Loucy (cell line): ENCODE data around the gene RRP8.

ENCODE experiments used
- H2AFZ ChIP-seq: fragments of 200-600 bp; sonication (generic); 2 replicates; pipeline ENCODE4 v1.6.0; 2016; ENCODE audit warnings: antibody characterized with exemption, mild to moderate bottlenecking, low read length, moderate library complexity
- H3F3A ChIP-seq: fragments of 200-600 bp; 2 replicates; pipeline ENCODE4 v1.6.0; 2016; ENCODE audit warnings: antibody characterized with exemption, low read depth, mild to moderate bottlenecking
- H3K27me3 ChIP-seq: fragments of 200-600 bp; sonication (generic); 2 replicates; pipeline ENCODE4 v1.6.1; 2014; ENCODE audit warnings: low read length, mild to moderate bottlenecking; ENCODE audit not compliant: insufficient read depth, poor library complexity, severe bottlenecking
- H3K36me3 ChIP-seq: fragments of 200-600 bp; sonication (generic); 2 replicates; pipeline ENCODE4 v1.6.1; 2016; ENCODE audit warnings: low read length; ENCODE audit not compliant: insufficient read depth
- H3K4me1 ChIP-seq: fragments of 200-600 bp; sonication (generic); 2 replicates; pipeline ENCODE4 v1.5.1; 2014; ENCODE audit warnings: low read length, mild to moderate bottlenecking; ENCODE audit not compliant: insufficient read depth, poor library complexity, severe bottlenecking
- H3K4me2 ChIP-seq: fragments of 200-600 bp; sonication (generic); 2 replicates; pipeline ENCODE4 v1.6.0; 2014; ENCODE audit warnings: antibody characterized with exemption, low read length, low read depth, mild to moderate bottlenecking; ENCODE audit not compliant: poor library complexity, severe bottlenecking
- H3K4me3 ChIP-seq: fragments of 200-600 bp; sonication (generic); 2 replicates; pipeline ENCODE4 v1.5.1; 2014; ENCODE audit warnings: low read length, mild to moderate bottlenecking, mixed read lengths; ENCODE audit not compliant: poor library complexity, severe bottlenecking
- H3K79me2 ChIP-seq: fragments of 200-600 bp; sonication (generic); 2 replicates; pipeline ENCODE4 v1.6.1; 2014; ENCODE audit warnings: low read length; ENCODE audit not compliant: insufficient read depth
- H3K9ac ChIP-seq: fragments of 200-600 bp; sonication (generic); 2 replicates; pipeline ENCODE4 v1.6.0; 2014; ENCODE audit warnings: mild to moderate bottlenecking, low read depth, low read length, moderate library complexity; ENCODE audit not compliant: poor library complexity, severe bottlenecking
- H3K9me2 ChIP-seq: fragments of 200-600 bp; sonication (generic); replicated peaks from 2 replicates; pipeline ENCODE4 v1.6.1; 2016; ENCODE audit warnings: low read depth, low read length, mixed read lengths
- H3K9me3 ChIP-seq: fragments of 200-600 bp; sonication (generic); 2 replicates; pipeline ENCODE4 v1.6.1; 2014; ENCODE audit warnings: mild to moderate bottlenecking, antibody characterized with exemption, low read length, low read depth; ENCODE audit not compliant: insufficient read depth
- H4K20me1 ChIP-seq: fragments of 200-600 bp; sonication (generic); 2 replicates; pipeline ENCODE4 v1.6.0; 2014; ENCODE audit warnings: antibody characterized with exemption, low read length, mild to moderate bottlenecking; ENCODE audit not compliant: insufficient read depth, poor library complexity, severe bottlenecking
- EZH2phosphoT487 ChIP-seq: fragments of 200-600 bp; IDR thresholded peaks from 2 replicates; pipeline ENCODE4 v1.6.1; 2018; ENCODE audit warnings: antibody characterized with exemption, mild to moderate bottlenecking, moderate library complexity, borderline replicate concordance
- TF ChIP-seq, protein P1 (sequence below): fragments of 200-600 bp; sonication (generic); conservative IDR thresholded peaks from 2 replicates; pipeline ENCODE4 v1.5.1; 2014; ENCODE audit warnings: mild to moderate bottlenecking, antibody characterized with exemption, low read length

The RRP8 gene

DNA sequence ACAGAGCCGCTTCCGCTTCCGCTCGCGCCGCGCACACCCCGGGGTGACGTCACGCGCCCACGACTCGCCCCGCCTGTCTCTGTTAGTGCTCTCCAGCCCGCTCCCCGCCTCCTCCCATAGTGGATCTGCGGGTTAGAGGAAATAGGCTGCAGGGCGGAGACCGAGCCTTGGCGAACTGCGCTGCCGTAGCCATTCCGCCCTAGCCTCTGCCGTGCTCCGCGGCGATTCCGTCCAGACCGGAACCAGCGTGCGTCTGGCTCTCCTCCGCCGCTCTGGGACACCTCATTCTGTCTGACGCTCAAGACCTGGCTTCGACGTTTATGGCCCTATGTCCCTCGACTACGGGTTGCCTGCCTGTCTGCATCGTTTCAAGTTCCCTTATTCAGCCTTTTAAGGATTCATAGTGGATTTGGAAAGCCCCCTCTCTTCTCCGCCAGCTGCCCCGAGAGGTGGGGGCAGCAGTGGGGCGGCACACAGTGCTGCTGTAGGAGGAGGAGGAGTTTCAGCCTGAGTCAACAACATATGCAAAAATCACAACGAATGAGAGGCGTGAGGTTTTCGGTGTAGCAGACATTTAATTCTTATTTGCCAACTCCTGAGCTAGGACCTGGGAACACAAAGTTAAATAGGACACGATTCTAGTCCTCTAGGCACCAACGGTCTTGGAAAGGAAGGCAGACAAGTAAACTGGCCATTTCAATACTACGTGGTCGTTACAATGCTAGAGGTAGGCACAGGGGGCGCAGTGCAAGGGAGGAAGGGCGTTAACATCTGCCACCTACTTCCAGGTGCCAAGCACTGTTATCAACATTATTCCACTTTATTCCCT lies 9.0 kb upstream of the RRP8 start, which contains the start of gene TAF10:
TSS of gene TAF10 (minus strand) at position 4 of the 829 bp plus-strand sequence. CDS start 27 bp downstream, outside the sequence.
- Histone ChIP-seq H3K9ac (peak within 1 kb of the TSS; percentile 90), H3K4me3 (peak within 1 kb of the TSS; percentile 80), H3K79me2 (peaks cover 44% of the 10 kb centered on the region), H3K27me3 (no peaks in the 10 kb centered on the region), H3K4me1 (peaks cover 32% of the 10 kb centered on the region), H3F3A (peaks cover 3% of the 10 kb centered on the region; the same call in 1 of the 2 replicates), H3K4me2 (peak within 1 kb of the TSS; percentile 96), H4K20me1 (peaks cover 12% of the 10 kb centered on the region), H3K9me3 (no peaks in the 10 kb centered on the region), H2AFZ (peak within 1 kb of the TSS; percentile 88), H3K36me3 (peaks cover 34% of the 10 kb centered on the region; the same call in 1 of the 2 replicates), H3K9me2 (no peaks in the 10 kb centered on the region)
- TF ChIP-seq EZH2phosphoT487, result no peak
- TF ChIP-seq, protein P1, sequence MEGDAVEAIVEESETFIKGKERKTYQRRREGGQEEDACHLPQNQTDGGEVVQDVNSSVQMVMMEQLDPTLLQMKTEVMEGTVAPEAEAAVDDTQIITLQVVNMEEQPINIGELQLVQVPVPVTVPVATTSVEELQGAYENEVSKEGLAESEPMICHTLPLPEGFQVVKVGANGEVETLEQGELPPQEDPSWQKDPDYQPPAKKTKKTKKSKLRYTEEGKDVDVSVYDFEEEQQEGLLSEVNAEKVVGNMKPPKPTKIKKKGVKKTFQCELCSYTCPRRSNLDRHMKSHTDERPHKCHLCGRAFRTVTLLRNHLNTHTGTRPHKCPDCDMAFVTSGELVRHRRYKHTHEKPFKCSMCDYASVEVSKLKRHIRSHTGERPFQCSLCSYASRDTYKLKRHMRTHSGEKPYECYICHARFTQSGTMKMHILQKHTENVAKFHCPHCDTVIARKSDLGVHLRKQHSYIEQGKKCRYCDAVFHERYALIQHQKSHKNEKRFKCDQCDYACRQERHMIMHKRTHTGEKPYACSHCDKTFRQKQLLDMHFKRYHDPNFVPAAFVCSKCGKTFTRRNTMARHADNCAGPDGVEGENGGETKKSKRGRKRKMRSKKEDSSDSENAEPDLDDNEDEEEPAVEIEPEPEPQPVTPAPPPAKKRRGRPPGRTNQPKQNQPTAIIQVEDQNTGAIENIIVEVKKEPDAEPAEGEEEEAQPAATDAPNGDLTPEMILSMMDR, result peak; percentile 76

DNA sequence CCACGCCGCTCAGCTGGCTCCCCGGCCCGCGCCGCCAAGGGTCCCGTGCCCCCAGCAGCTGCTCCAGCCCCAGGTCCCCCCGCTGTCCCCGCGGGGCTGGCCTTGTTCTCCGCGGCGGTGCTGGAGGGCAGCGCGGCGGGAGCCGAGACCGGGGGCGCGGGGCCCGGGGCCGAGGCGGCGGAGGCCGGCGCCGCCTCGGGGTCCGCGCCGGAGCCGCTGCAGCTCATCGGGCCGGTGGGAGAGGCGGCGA lies 8.5 kb upstream of the RRP8 start:
- no peaks in the 10 kb centered on the region for H3K9me2 ChIP-seq
- H3K4me1 ChIP-seq, result peaks cover 36% of the 10 kb centered on the region
- H3K9me3 ChIP-seq, result no peaks in the 10 kb centered on the region
- peaks cover 16% of the 10 kb centered on the region for H4K20me1 ChIP-seq
- H3K9ac ChIP-seq, result peak overlapping the region; percentile 79
- H3K4me2 ChIP-seq, result peak overlapping the region; percentile 96
- peaks cover 50% of the 10 kb centered on the region for H3K79me2 ChIP-seq
- TF ChIP-seq EZH2phosphoT487, result no peak
- TF ChIP-seq, protein P1, result no peak
- no peaks in the 10 kb centered on the region for H3K27me3 ChIP-seq
- peaks cover 6% of the 10 kb centered on the region; the same call in 1 of the 2 replicates for H3F3A ChIP-seq
- no peak overlapping the region for H2AFZ ChIP-seq
- peaks cover 34% of the 10 kb centered on the region; the same call in 1 of the 2 replicates for H3K36me3 ChIP-seq
- H3K4me3 ChIP-seq, result peak overlapping the region; percentile 80

GRCh38 chr11:6611092-6611962 lies 7.9 kb upstream of the RRP8 start:
- Histone ChIP-seq H3K4me2 (peak overlapping the region; percentile 96), H4K20me1 (peaks cover 16% of the 10 kb centered on the region), H3K9me2 (no peaks in the 10 kb centered on the region), H3K9ac (peak overlapping the region; percentile 79), H2AFZ (no peak overlapping the region), H3F3A (peaks cover 7% of the 10 kb centered on the region; the same call in 1 of the 2 replicates), H3K27me3 (no peaks in the 10 kb centered on the region), H3K9me3 (no peaks in the 10 kb centered on the region), H3K4me3 (peak overlapping the region; percentile 80), H3K79me2 (peaks cover 55% of the 10 kb centered on the region), H3K36me3 (peaks cover 34% of the 10 kb centered on the region; the same call in 1 of the 2 replicates), H3K4me1 (peaks cover 40% of the 10 kb centered on the region)
- TF ChIP-seq EZH2phosphoT487, result no peak
- TF ChIP-seq, protein P1, result no peak
